Measurements from ENCODE around the gene GRB2. TPM values are rescaled to one million over a fixed set of nuclear protein-coding genes. Genes with fewer than 3 reads are reported as not detected.
A peak's percentile ranks its signal among the peaks of the same experiment; 100 is the strongest.

GRB2 gene
- total RNA-seq, 2 experiments from 2014 or later, result 244 to 308 TPM

- Histone ChIP-seq H4K20me1 (ENCODE audit: insufficient read depth, low read length) (peaks cover 6% of the 10 kb centered on the region), H3K79me2 (ENCODE audit: insufficient read depth, low read depth, low read length) (peaks cover 27% of the 10 kb centered on the region), H3K27ac (ENCODE audit: low read depth, low read length, poor library complexity, severe bottlenecking) (peak overlapping the region; percentile 70), H3K4me1 (ENCODE audit: insufficient read depth, low read length, poor library complexity, severe bottlenecking) (peaks cover 62% of the 10 kb centered on the region), H3K36me3 (ENCODE audit: insufficient read depth, low read length) (peaks cover 15% of the 10 kb centered on the region), H3K4me3 (ENCODE audit: low read depth, low read length, poor library complexity, severe bottlenecking) (no peak overlapping the region), H3K9me3 (ENCODE audit: low read length) (no peaks in the 10 kb centered on the region), H3K4me2 (ENCODE audit: low read length) (peak overlapping the region; percentile 85), H3K9me2 (ENCODE audit: insufficient read depth, low read length) (no peaks in the 10 kb centered on the region), H2AFZ (ENCODE audit: low read length) (peak overlapping the region; percentile 53)
- intact Hi-C loops (cut with micrococcal nuclease; ENCODE audit: unreplicated experiment), result loop anchor here (1.0 kb wide), 1 partner anchor 119 kb away; the partner anchor contains the start of gene SLC25A19
- ChIA-PET CTCF (ENCODE audit: unreplicated experiment) (interaction anchor here (0.9 to 1.3 kb wide), 2 partner anchors 85 to 118 kb away, joined by 3 to 5 read pairs; partner anchors contain the start of gene SLC25A19), POLR2A (interaction anchor here (0.9 to 6.0 kb wide), 10 partner anchors 11 to 146 kb away, joined by 4 to 91 read pairs (median 8); partner anchors contain the start of genes GGA3, MIF4GD, MRPS7 and SLC25A19)
- TF ChIP-seq CTCF (conservative IDR thresholded peaks at IDR 0.05; ENCODE audit: low read length) (peak; percentile 80), EZH2phosphoT487 (IDR thresholded peaks at IDR 0.05; ENCODE audit: borderline replicate concordance, low read depth, low read length) (no peak)
- DNase-seq (ENCODE audit: low spot score), result peak; percentile 65
- BruUV-seq (replicated peaks), result no TSS peak
These were observed 2.3 kb upstream of the GRB2 start for GRCh38 chr17:75407655-75408352.

- TSS peak; percentile 79 for BruUV-seq (replicated peaks)
- Histone ChIP-seq H3K4me3 (ENCODE audit: low read depth, low read length, poor library complexity, severe bottlenecking) (peak overlapping the region; percentile 84), H3K27ac (ENCODE audit: low read depth, low read length, poor library complexity, severe bottlenecking) (peak overlapping the region; percentile 70), H3K36me3 (ENCODE audit: insufficient read depth, low read length) (peaks cover 30% of the 10 kb centered on the region), H3K4me2 (ENCODE audit: low read length) (peak overlapping the region; percentile 85), H3K4me1 (ENCODE audit: insufficient read depth, low read length, poor library complexity, severe bottlenecking) (peaks cover 63% of the 10 kb centered on the region), H3K9me3 (ENCODE audit: low read length) (no peaks in the 10 kb centered on the region), H3K79me2 (ENCODE audit: insufficient read depth, low read depth, low read length) (peaks cover 43% of the 10 kb centered on the region), H3K9me2 (ENCODE audit: insufficient read depth, low read length) (no peaks in the 10 kb centered on the region), H4K20me1 (ENCODE audit: insufficient read depth, low read length) (peaks cover 20% of the 10 kb centered on the region), H2AFZ (ENCODE audit: low read length) (peak overlapping the region; percentile 64)
- CTCF ChIA-PET (ENCODE audit: unreplicated experiment), result interaction anchor here (0.9 to 1.8 kb wide), 5 partner anchors 10 to 117 kb away, joined by 3 to 8 read pairs (median 4); partner anchors contain the start of gene SLC25A19
- DNase-seq (ENCODE audit: low spot score), result peak; percentile 54
- POLR2A ChIA-PET, result interaction anchor here (0.5 to 6.0 kb wide), 20 partner anchors 9 to 293 kb away, joined by 3 to 91 read pairs (median 4); partner anchors contain the start of genes GGA3, MRPS7, SLC25A19 and TMEM94
- TF ChIP-seq CTCF (conservative IDR thresholded peaks at IDR 0.05; ENCODE audit: low read length) (no peak), EZH2phosphoT487 (IDR thresholded peaks at IDR 0.05; ENCODE audit: borderline replicate concordance, low read depth, low read length) (no peak)
- intact Hi-C loops (cut with micrococcal nuclease; ENCODE audit: unreplicated experiment), result no loop called here
These were observed 741 bp upstream of the GRB2 start for GRCh38 chr17:75406222-75406615.

Measured in OCI-LY7 (cell line).